HTERT RPE-1 (cell line): ENCODE results near the gene GPX8.

Experiments
- in situ Hi-C: fragments of 300-500 bp; cut with MboI; formaldehyde crosslinking; loops from 4 replicates; pipeline ENCODE4 v1.14.3; 2020; ENCODE audit warnings: low sequenced_read_pairs

GPX8 gene

GRCh38 chr5:55172051-55172899 lies 12.3 kb downstream of the GPX8 start:
- in situ Hi-C loops = no loop called here

- in situ Hi-C loops = no loop called here
Measured at GRCh38 chr5:55172937-55173686, 13.1 kb downstream of the GPX8 start, which contains the start of gene CDC20B. Gene CDC20B (minus strand): TSS chr5:55173177. CDS start chr5:55173000, 177 bp downstream.

GRCh38 chr5:55173687-55174230 lies 13.8 kb downstream of the GPX8 start:
- in situ Hi-C loops = no loop called here

- in situ Hi-C loops = no loop called here
Measured at GRCh38 chr5:55175781-55176175, 15.8 kb downstream of the GPX8 start.

GRCh38 chr5:55176176-55176818 lies 16.3 kb downstream of the GPX8 start:
- in situ Hi-C loops = no loop called here

GRCh38 chr5:55177078-55177477 lies 17.1 kb downstream of the GPX8 start:
- in situ Hi-C loops = no loop called here

GRCh38 chr5:55180016-55180415 lies 20.0 kb downstream of the GPX8 start:
- in situ Hi-C loops = no loop called here

- in situ Hi-C loops = no loop called here
Measured at GRCh38 chr5:55187370-55187769, 27.4 kb downstream of the GPX8 start.

GRCh38 chr5:55188656-55189540 lies 28.9 kb downstream of the GPX8 start:
- in situ Hi-C loops = no loop called here

- in situ Hi-C loops = no loop called here
Measured at GRCh38 chr5:55191165-55191564, 31.2 kb downstream of the GPX8 start.

GRCh38 chr5:55205001-55205400 lies 45.0 kb downstream of the GPX8 start:
- in situ Hi-C loops = no loop called here

GRCh38 chr5:55211184-55211874 lies 51.4 kb downstream of the GPX8 start:
- in situ Hi-C loops = no loop called here
